Mammary epithelial cell (primary cell): Measurements from ENCODE around the gene UBAC2.

Source experiments
- EZH2 ChIP-seq: IDR thresholded peaks from 2 replicates; pipeline ENCODE4 v1.6.1; 2012; ENCODE audit warnings: low read length, inconsistent platforms, borderline replicate concordance
- TF ChIP-seq, protein P1 (sequence below), 2 donors: IDR thresholded peaks in 1 of 2; conservative IDR thresholded peaks in 1 of 2; 2 replicates each; pipeline ENCODE4 v1.5.1; 2011 to 2012; ENCODE audit warnings: inconsistent platforms in 2 of 2, low read length in 2 of 2, mild to moderate bottlenecking in 2 of 2, control low read depth in 1 of 2, low read depth in 1 of 2; ENCODE audit not compliant: insufficient read depth in 1 of 2; ENCODE audit errors: extremely low read depth in 1 of 2

- TF ChIP-seq, protein P1, sequence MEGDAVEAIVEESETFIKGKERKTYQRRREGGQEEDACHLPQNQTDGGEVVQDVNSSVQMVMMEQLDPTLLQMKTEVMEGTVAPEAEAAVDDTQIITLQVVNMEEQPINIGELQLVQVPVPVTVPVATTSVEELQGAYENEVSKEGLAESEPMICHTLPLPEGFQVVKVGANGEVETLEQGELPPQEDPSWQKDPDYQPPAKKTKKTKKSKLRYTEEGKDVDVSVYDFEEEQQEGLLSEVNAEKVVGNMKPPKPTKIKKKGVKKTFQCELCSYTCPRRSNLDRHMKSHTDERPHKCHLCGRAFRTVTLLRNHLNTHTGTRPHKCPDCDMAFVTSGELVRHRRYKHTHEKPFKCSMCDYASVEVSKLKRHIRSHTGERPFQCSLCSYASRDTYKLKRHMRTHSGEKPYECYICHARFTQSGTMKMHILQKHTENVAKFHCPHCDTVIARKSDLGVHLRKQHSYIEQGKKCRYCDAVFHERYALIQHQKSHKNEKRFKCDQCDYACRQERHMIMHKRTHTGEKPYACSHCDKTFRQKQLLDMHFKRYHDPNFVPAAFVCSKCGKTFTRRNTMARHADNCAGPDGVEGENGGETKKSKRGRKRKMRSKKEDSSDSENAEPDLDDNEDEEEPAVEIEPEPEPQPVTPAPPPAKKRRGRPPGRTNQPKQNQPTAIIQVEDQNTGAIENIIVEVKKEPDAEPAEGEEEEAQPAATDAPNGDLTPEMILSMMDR (conservative IDR thresholded peaks at IDR 0.05 in 1 of 2, IDR thresholded peaks at IDR 0.05 in 1 of 2; ENCODE audit: extremely low read depth in 1 of 2, insufficient read depth in 1 of 2, low read depth in 1 of 2, low read length in 2 of 2): no peak
- TF ChIP-seq EZH2: no peak
Measured at GRCh38 chr13:99225078-99225477, 24.4 kb downstream of the UBAC2 start.
